Activated CD4-positive, CD25-positive, alpha-beta regulatory T cell treated with anti-CD3 and anti-CD28 coated beads, Interleukin-2, amount 50 U/mL, for 72 hours (primary cell): ENCODE results near the gene ATG13.
"Not testable (repeated sequence)": the region's sequence is repeated elsewhere in the genome, so short reads cannot be mapped to it uniquely, and the experiment has no call there.

Experiments
- DNase-seq: peaks from one replicate; pipeline ENCODE4 v3.0.0; 2021

ATG13 gene

DNA sequence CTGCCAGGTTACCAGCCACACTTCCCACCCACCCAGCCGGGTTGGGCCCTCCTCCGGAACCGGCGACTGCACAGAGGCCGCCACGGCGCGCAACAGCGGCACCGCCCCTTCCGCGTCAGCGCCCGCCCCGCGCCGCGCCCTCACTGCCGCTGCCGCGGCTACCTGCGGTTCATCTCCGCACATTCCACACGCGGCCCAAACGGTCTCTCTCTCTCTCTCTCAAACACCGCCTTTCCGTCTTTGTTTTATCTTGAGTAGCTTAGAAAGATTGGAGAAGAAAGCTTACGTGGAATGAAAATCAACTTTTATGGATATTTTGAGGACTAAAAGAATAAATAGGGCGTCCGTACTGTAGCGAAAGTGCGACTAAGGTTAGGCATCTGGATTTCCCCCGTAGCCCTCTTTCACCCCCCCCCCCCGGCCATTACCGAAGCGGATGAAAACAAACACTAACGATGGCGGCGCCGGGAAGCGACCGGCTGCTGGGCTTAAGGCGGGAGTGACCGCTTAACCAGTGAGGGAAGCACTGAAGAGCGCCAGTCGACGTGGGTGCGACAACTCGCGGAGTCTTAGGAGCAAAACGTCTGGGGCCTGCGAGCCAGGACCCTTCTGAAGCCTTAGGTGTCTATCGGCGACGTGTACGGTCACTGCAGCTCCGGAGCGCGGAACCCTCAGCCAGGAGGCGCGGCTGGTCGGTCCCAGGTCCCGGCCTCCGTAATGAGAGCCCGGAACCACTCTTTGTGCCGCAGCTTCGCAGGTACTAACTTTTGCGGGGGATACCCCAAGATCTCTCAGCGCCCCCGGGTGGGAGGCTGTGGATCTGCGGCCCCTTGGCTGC is at the start of gene ATG13, which contains the start of gene HARBI1:
TSS of gene ATG13 (plus strand) at position 420 of the 838 bp plus-strand sequence. CDS start 26,739 bp downstream, outside the sequence.
TSS of gene HARBI1 (minus strand) at position 94 of the 838 bp plus-strand sequence. CDS start 990 bp downstream, outside the sequence.
- peak; percentile 94 for DNase-seq

DNA sequence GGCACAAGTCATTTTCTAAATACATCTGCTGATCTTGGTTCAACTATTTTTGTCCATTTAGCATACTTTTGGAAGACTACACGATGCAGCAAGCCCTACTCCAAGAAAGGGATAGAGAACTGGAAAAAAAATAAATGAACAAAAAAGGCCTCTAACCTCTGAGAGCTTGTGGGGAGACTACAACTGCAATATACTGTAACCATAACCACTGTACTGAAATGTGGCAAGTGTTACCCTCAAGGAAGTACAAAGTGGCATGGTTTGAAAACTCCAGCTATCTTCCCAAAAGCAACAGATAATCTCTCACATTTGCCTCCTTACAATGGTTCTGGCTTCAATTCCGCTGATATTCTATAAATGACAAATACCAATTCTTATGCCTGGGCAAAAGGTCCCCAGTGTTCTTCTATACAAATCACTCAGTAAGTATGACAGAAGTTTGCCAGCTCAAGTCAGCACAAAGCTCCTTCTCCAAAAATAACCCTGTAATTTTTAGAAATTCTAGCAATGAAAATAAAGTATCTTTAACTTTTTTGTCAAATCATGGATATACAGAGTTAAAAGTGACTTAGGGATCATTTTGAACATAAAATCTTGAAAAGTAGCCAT is 46.5 kb upstream of the ATG13 start:
- DNase-seq: no peak

DNA sequence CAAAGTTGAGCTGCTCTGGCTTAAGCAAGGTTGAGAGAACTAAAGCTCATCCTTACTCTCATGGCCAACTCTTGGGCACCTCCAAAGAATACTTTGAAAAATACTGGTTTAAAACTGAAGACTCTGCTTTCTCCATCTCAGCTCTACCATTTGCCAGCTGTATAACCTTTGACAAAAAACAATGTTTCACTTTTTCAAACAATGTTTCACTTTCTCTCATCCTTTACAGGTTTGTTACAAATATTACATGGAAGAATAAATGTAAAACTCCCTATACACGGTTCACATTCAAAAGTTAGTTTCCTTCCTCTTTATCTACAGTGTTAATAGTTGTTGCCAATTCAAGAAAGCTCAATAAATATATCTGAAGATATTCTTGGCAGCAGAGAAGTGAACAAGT is 42.7 kb upstream of the ATG13 start:
- DNase-seq: no peak

GRCh38 chr11:46577058-46577457 is 40.3 kb upstream of the ATG13 start:
- DNase-seq: no peak

DNA sequence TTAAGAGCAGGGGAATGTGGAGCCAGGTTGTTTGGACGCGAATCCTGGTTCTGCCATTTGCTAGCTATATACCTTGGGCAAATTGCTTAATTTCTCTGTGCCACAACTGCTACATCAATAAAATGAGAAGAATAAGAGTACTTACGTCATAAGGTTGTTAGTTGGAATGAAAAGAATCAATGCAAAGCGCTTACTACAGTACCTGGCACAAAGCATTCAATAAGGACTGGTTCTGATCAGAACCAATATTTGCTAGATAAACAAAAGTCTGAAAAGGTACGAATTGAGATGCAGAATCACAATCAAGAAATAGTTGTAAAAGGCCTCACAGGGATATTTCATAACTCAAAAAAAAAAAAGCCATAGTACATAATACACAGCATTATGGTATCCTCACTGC is 34.8 kb upstream of the ATG13 start:
- no peak for DNase-seq

DNA sequence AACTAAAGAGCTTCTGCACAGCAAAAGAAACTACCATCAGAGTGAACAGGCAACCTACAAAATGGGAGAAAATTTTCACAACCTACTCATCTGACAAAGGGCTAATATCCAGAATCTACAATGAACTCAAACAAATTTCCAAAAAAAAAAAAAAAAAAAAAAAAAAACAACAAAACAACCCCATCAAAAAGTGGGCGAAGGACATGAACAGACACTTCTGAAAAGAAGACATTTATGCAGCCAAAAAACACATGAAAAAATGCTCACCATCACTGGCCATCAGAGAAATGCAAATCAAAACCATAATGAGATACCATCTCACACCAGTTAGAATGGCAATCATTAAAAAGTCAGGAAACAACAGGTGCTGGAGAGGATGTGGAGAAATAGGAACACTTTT is 33.8 kb upstream of the ATG13 start:
- DNase-seq: not testable (repeated sequence)

DNA sequence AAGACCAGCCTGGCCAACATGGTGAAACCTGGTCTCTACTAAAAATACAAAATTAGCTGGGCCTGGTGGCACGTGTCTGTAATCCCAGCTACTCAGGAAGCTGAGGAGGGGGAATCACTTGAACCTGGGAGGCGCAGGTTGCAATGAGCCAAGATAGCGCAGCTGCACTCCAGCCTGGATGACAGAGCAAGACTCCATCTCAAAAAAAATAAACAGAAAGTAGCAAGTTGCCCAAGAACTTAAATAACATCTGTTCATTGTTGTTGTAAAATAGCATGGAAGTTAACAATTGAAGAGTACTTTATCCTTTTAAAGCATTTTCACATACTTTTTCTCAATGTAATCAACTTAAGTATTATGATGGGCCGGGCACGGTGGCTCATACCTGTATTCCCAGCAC is 29.2 kb upstream of the ATG13 start:
- no peak for DNase-seq

DNA sequence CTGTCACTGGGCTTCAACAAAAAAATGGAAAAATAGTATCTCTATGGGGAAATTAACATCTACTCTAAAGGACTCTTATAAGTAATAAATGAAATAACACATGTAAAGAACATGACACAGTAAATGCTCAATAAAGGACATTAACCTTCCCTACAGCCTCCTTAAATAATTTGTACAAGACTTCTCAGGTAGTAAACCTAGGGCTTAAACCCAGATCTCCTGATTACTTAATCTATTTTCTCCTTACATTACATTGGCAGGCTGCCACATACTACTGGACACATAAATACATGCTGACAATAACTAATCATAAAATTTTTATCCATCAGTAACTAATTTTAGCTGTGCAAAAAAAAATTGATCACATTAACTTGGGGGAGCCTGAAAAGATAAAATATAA is 28.4 kb upstream of the ATG13 start:
- DNase-seq: no peak

GRCh38 chr11:46590740-46591605 is 26.4 kb upstream of the ATG13 start:
- no peak for DNase-seq

- peak; percentile 85 for DNase-seq
These were observed 23.6 kb upstream of the ATG13 start, which contains the start of gene AMBRA1 for GRCh38 chr11:46593550-46594373. Gene AMBRA1, minus strand, starts transcription at chr11:46594023. Its CDS starts 45,643 bp downstream, at chr11:46548380.

- DNase-seq: no peak
These were observed 23.0 kb upstream of the ATG13 start for GRCh38 chr11:46594374-46594700.

- DNase-seq: no peak
These were observed 22.6 kb upstream of the ATG13 start for GRCh38 chr11:46594785-46595184.

DNA sequence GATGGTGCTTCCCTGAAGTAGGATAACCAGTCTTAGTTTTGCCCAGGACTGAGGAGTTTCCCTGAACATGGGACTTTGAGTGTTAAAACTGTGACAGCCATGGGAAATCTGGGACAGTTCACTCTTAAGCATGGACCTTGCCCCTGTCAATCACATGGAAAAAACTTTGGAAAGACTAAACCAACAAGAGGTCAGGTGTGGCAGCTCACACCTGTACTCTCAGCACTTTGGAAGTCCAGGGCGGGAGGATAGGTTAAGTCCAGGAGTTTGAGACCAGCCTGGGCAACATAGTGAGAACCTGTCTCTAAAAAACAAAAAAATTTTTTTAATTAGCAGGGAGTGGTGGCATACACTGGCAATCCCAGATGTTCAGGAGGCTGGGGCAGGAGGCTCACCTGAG is 20.2 kb upstream of the ATG13 start:
- no peak for DNase-seq

- DNase-seq: no peak
These were observed 19.6 kb upstream of the ATG13 start for GRCh38 chr11:46597609-46598219.

DNA sequence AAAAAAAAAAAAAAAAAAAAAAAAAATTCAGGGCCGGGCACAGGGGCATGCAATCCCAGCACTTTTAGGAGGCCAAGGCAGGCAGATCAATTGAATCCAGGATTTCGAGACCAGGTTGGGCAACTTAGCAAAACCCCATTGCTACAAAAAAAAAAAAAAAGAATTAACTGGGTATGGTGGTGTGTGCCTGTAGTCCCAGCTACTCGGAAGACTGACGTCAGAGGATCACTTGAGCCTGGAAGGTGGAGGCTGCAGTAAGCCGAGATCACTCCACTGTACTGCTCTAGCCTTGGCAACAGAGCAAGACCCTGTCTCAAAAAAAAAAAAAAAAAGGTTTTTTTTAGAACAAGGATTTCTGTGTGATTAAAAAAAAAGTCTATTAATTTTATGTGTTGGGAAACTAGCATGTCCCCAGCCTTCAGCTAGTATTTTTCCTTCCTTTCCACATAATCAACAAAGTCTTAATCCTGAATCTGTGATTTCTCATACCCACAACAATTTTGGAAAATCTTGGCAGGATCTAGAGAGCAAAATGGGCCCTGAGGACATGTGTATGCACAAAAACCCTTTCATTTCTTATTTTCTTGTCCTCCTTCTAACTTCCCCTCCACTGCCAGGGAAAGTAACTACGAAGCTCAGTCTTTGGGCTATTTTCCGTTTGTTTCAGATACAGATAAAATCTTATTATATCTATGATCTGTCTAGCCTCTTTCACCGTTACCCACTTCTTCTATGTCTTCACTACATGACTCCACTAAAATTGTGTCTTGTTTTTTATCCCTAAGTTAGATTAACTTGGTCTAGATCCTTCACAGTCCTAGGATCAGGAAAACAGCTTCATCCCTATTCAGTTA is 17.8 kb upstream of the ATG13 start:
- no peak for DNase-seq

GRCh38 chr11:46600194-46600960 is 17.0 kb upstream of the ATG13 start:
- no peak for DNase-seq

DNA sequence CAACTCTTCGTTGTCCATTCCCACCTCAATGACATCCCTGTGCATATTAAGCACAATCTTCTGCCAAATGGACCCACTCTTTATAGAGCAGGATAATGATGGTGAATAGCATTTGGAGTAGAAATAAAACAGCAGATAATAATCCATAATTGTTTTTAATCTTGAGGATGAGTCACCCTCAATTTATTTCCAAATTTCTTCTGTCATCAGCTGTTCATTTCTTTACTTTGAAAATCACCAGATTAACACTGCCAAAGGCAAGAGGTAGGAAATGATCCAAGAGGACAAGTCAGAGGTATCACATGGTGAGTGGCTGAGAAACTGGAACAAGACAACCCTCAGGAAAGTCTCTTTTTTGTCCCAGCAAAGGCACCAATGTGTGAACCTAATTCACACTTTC is 16.2 kb upstream of the ATG13 start:
- DNase-seq: no peak

DNA sequence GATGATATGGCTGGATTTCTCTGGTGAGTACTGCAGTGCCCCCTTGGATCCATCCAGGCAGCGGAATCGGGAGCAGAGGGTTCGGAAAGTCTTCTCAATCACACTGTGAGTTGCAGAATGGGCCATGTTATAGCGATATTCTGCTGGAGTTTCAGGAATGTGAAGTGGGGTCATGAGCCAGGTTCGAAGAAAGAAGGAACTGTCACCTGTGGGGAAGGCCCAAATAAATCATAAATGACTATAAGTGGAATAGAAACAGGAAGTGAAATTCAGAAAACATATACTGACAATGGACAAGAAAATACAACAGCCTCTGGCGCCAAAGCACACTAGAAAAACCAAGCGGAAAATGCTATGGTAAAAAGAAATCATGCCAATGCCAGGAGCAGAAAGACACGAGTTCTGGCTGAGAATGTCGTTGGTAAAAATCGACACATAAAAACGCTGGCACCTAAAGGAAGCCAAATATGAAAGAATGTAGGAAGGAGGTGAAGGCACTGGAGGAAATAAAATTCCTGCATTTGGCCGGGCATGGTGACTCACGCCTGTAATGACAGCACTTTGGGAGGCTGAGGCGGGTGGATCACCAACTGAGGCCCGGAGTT is 13.5 kb upstream of the ATG13 start:
- no peak for DNase-seq

DNA sequence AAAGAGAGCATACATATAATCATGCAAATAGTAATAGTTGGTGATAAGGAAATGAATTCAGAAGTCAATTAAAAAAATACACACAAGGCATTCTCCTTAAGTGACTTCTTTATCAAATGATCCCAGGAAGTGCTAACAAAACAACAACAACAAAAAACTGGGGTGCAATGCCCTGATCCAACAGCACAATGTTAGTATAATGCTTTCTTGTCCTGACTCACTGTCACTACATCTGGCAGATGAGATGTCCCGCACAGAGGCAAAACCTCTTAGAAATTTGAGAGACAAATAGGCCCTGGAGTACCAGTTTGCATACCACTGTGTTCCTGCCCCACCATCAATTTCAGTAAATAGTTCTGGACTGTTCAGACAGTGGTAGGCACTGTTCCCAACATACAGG is 12.6 kb upstream of the ATG13 start:
- no peak for DNase-seq

DNA sequence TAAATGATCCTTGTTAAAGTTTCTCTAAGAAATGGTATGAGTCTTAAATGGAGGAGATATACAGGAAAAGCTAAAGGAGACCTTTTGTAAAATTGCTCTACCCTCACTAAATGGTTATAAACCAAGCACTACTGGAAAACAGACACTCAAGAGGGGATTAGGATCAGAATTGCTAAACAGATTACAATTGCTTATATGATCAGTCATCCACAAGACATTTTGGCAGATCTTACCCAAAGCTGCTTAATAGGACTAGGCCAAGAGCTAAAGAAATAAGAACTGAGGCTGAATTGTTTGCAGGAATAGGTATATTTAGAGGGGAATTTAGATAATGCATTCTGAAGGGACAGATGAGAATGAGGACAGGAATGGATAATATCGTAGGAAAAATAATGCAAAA is 9.8 kb upstream of the ATG13 start:
- no peak for DNase-seq
